ENCODE data around the gene MTURN. TPM values are rescaled to one million over a fixed set of nuclear protein-coding genes. Genes with fewer than 3 reads are reported as not detected.

The MTURN gene
- total and polyA plus RNA-seq, 10 donors: 6.3 to 36.6 (median 14.8) TPM

DNA sequence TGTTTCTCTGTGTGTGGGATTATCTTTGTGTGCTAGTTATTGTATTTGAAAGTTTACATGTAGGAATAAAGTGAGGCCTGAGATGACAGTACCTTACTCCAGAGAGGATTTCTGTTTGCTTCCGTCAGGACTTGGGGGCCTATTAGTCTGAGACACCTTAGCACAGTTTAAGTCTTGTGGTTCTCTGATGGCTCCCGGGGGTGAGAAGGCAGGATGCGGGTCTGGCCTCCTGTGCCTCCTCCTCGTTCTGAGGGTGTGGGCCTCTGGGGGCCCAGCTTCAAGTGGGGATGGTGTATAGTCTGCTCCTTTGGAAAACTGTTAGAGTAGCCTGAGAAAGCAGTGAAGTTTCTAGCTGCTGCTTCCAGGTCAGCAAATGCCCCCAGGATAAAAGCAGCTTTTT is 12.4 kb downstream of the MTURN start:
- Histone ChIP-seq H3K4me3 (no peak overlapping the region), H3K36me3 (peaks cover 0 to 17% (median 0%) of the 10 kb centered on the region in 6 donors), H3K4me1 (peaks cover 0 to 37% (median 12%) of the 10 kb centered on the region in 6 donors), H3K27me3 (replicated peaks in 1 of 7) (no peaks in the 10 kb centered on the region), H3K27ac (no peak overlapping the region), H3K9me3 (no peaks in the 10 kb centered on the region)
- TF ChIP-seq, protein P1, sequence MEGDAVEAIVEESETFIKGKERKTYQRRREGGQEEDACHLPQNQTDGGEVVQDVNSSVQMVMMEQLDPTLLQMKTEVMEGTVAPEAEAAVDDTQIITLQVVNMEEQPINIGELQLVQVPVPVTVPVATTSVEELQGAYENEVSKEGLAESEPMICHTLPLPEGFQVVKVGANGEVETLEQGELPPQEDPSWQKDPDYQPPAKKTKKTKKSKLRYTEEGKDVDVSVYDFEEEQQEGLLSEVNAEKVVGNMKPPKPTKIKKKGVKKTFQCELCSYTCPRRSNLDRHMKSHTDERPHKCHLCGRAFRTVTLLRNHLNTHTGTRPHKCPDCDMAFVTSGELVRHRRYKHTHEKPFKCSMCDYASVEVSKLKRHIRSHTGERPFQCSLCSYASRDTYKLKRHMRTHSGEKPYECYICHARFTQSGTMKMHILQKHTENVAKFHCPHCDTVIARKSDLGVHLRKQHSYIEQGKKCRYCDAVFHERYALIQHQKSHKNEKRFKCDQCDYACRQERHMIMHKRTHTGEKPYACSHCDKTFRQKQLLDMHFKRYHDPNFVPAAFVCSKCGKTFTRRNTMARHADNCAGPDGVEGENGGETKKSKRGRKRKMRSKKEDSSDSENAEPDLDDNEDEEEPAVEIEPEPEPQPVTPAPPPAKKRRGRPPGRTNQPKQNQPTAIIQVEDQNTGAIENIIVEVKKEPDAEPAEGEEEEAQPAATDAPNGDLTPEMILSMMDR (IDR thresholded peaks at IDR 0.05 in 8 of 11, conservative IDR thresholded peaks at IDR 0.05 in 3 of 11): no peak
- TF ChIP-seq POLR2AphosphoS5 (IDR thresholded peaks at IDR 0.05) (no peak), POLR2A (IDR thresholded peaks at IDR 0.05) (no peak)
- WGBS, 5 donors: 44 to 62% (median 51%) methylated on average over 4 of the region's 4 CpGs
- DNase-seq: no peak
- intact Hi-C loops (cut with DNase I; ENCODE audit: low total_unique reads): no loop called here

- 88 to 98% (median 94%) methylated on average over 2 of the region's 2 CpGs for WGBS, 5 donors
- DNase-seq: no peak
- Histone ChIP-seq H3K36me3 (peaks cover 0 to 23% (median 0%) of the 10 kb centered on the region in 6 donors), H3K9me3 (no peaks in the 10 kb centered on the region), H3K27ac (no peak overlapping the region), H3K4me1 (peaks cover 0 to 37% (median 12%) of the 10 kb centered on the region in 6 donors), H3K4me3 (no peak overlapping the region), H3K27me3 (replicated peaks in 1 of 7) (no peaks in the 10 kb centered on the region)
- intact Hi-C loops (cut with DNase I; ENCODE audit: low total_unique reads): no loop called here
- no peak for TF ChIP-seq POLR2AphosphoS5 (IDR thresholded peaks at IDR 0.05)
Observed at GRCh38 chr7:30147785-30148184, 13.0 kb downstream of the MTURN start.

- peaks cover 0 to 24% (median 0%) of the 10 kb centered on the region in 6 donors for H3K36me3 ChIP-seq
- no peaks in the 10 kb centered on the region for H3K27me3 ChIP-seq (replicated peaks in 1 of 7)
- peaks cover 0 to 37% (median 12%) of the 10 kb centered on the region in 6 donors for H3K4me1 ChIP-seq
- H3K4me3 ChIP-seq: peak overlapping the region in 1 of 8 donors; percentile 41
- TF ChIP-seq POLR2A (IDR thresholded peaks at IDR 0.05) (no peak), POLR2AphosphoS5 (IDR thresholded peaks at IDR 0.05) (no peak)
- TF ChIP-seq, protein P1 (IDR thresholded peaks at IDR 0.05 in 8 of 11, conservative IDR thresholded peaks at IDR 0.05 in 3 of 11): no peak
- no peak for DNase-seq
- intact Hi-C loops (cut with DNase I; ENCODE audit: low total_unique reads): no loop called here
- peak overlapping the region in 1 of 8 donors; percentile 40 for H3K27ac ChIP-seq
- H3K9me3 ChIP-seq: no peaks in the 10 kb centered on the region
- 92 to 97% (median 96%) methylated on average over 5 of the region's 5 CpGs for WGBS, 5 donors
Observed at GRCh38 chr7:30148426-30148825, 13.6 kb downstream of the MTURN start.

- Histone ChIP-seq H3K27ac (peak overlapping the region in 4 of 8 donors; percentile 24 to 40 (median 38)), H3K27me3 (replicated peaks in 1 of 7) (no peaks in the 10 kb centered on the region), H3K9me3 (no peaks in the 10 kb centered on the region), H3K36me3 (peaks cover 0 to 29% (median 0%) of the 10 kb centered on the region in 6 donors), H3K4me1 (peaks cover 0 to 37% (median 12%) of the 10 kb centered on the region in 6 donors), H3K4me3 (peak overlapping the region in 1 of 8 donors; percentile 41)
- peak; percentile 87 for DNase-seq
- intact Hi-C loops (cut with DNase I; ENCODE audit: low total_unique reads): no loop called here
- WGBS, 5 donors: 38 to 57% (median 42%) methylated on average over 10 to 13 of the region's 13 CpGs
- TF ChIP-seq, protein P1 (IDR thresholded peaks at IDR 0.05 in 8 of 11, conservative IDR thresholded peaks at IDR 0.05 in 3 of 11): no peak
- TF ChIP-seq POLR2A (IDR thresholded peaks at IDR 0.05) (no peak), POLR2AphosphoS5 (IDR thresholded peaks at IDR 0.05) (no peak)
Observed at GRCh38 chr7:30148951-30149459, 14.2 kb downstream of the MTURN start.

All from spleen (tissue), 11 donors.